ENCODE data around the gene IL31. TPM values are rescaled to one million over a fixed set of nuclear protein-coding genes. Genes with fewer than 3 reads are reported as not detected.
"Not testable (repeated sequence)": the region's sequence is repeated elsewhere in the genome, so short reads cannot be mapped to it uniquely, and the experiment has no call there.

IL31 gene
- total RNA-seq, 3 donors from 2014 or later = not detected

DNA sequence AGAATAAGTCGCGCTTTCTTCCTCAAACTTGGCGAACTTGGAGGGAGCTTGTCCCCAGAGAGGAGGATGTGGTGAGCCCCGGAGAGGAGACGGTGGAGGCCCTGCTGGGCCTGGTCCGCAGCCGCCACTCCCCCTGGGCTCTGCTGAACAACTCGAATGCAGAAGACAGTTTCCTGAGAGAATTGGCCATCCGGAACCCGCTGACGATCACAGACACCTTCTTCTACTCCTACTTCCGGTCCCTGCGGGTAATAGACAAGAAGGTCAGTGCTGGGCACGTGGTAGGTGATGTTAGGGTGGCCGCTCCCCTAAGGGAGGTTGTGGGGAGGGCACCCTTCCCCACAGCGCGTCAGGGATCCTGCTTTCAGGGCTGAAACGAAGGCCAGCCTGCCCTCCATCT lies 10.5 kb upstream of the IL31 start:
- Histone ChIP-seq H3K4me3 (no peak overlapping the region), H3K9me3 (no peaks in the 10 kb centered on the region), H3K4me1 (ENCODE audit: low read depth) (no peaks in the 10 kb centered on the region), H3K36me3 (ENCODE audit: low read depth) (no peaks in the 10 kb centered on the region)
- ATAC-seq (no peak), DNase-seq (no peak)
- TF ChIP-seq, protein P1, sequence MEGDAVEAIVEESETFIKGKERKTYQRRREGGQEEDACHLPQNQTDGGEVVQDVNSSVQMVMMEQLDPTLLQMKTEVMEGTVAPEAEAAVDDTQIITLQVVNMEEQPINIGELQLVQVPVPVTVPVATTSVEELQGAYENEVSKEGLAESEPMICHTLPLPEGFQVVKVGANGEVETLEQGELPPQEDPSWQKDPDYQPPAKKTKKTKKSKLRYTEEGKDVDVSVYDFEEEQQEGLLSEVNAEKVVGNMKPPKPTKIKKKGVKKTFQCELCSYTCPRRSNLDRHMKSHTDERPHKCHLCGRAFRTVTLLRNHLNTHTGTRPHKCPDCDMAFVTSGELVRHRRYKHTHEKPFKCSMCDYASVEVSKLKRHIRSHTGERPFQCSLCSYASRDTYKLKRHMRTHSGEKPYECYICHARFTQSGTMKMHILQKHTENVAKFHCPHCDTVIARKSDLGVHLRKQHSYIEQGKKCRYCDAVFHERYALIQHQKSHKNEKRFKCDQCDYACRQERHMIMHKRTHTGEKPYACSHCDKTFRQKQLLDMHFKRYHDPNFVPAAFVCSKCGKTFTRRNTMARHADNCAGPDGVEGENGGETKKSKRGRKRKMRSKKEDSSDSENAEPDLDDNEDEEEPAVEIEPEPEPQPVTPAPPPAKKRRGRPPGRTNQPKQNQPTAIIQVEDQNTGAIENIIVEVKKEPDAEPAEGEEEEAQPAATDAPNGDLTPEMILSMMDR (IDR thresholded peaks at IDR 0.05) = no peak
- intact Hi-C loops (cut with DNase I, micrococcal nuclease) = no loop called here

DNA sequence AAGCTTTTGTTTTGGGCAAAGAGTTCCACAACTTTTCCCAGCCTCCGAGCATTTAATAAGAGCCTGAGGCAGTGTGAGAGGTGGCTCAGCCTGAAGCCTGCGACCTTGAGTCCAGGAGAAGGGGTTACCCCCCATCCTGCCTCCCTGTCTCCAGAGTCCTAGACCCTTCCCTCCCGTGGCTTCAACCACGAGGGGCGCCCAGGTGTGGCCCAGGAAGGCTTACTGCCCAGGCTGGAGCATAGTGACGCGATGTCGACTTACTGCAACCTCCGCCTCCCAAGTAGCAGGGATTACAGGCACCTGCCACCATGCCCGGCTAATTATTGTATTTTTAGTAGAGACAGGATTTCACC lies 9.5 kb upstream of the IL31 start:
- TF ChIP-seq, protein P1 (IDR thresholded peaks at IDR 0.05) = no peak
- Histone ChIP-seq H3K36me3 (ENCODE audit: low read depth) (no peaks in the 10 kb centered on the region), H3K4me1 (ENCODE audit: low read depth) (no peaks in the 10 kb centered on the region), H3K9me3 (no peaks in the 10 kb centered on the region), H3K4me3 (no peak overlapping the region)
- DNase-seq = no peak
- intact Hi-C loops (cut with DNase I, micrococcal nuclease) = no loop called here
- ATAC-seq = peak; percentile 22

DNA sequence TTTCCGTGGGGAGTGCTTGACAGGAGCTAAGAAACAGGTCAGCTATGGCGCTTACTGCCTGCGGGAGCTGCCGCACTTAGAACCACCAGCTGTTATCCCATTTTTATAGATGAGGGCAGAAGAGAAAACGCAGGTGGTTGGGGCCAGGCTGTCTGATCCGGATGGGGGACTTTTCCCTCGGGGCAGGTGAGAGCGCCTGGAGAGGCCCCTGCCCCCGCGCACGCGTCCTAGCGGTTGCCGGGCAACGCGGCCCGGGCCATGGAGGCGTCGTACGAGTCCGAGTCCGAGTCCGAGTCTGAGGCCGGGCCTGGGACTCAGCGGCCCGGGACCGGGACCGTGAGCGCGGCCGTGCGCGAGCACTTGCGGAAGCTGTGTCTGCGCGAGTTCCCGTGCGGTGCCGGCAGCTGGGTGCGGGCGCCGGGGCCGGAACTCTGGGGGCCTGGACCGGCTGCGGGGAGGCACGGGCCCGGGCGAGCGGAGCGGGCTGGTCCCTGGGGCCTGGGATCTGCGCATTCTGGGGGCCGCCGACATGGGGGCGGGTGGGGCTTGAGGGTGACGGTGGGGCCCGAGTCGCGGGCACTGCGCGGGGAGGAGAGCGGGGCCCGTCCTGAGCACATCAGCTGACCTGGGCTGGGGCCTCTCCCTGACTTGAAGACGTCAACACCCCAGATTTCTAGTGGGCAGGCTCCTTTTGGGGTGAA lies 9.0 kb upstream of the IL31 start, which contains the start of gene LRRC43:
TSS of gene LRRC43 (plus strand) at position 237 of the 701 bp plus-strand sequence. CDS start at position 259, 22 bp downstream.
- TF ChIP-seq, protein P1 (IDR thresholded peaks at IDR 0.05) = no peak
- H3K36me3 ChIP-seq (ENCODE audit: low read depth) = no peaks in the 10 kb centered on the region
- intact Hi-C loops (cut with DNase I, micrococcal nuclease) = no loop called here
- H3K9me3 ChIP-seq = no peaks in the 10 kb centered on the region
- DNase-seq = peak; percentile 37 to 69 (median 62)
- ATAC-seq = peak; percentile 84
- no peak within 1 kb of the TSS for H3K4me3 ChIP-seq
- H3K4me1 ChIP-seq (ENCODE audit: low read depth) = no peaks in the 10 kb centered on the region

DNA sequence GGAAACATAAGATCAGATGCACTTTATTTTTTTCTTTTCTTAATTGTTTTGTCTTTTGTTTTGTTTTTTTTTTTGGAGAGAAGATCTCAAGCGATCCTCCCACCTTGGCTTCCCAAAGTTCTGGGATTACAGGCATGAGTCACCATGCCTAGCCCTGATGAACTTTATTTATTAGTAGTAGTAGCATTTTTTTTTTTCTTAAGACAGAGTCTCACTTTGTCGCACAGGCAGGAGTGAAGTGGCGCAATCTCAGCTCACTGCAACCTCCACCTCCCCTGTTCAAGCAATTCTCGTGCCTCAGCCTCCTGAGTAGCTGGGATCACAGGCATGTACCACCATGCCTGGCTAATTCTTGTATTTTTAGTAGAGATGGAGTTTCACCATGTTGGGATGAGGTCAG lies 2.5 kb upstream of the IL31 start:
- H3K36me3 ChIP-seq (ENCODE audit: low read depth); DNase-seq; H3K4me1 ChIP-seq (ENCODE audit: low read depth); H3K9me3 ChIP-seq; H3K4me3 ChIP-seq; intact Hi-C loops (cut with DNase I, micrococcal nuclease); ATAC-seq: not testable (repeated sequence)

DNA sequence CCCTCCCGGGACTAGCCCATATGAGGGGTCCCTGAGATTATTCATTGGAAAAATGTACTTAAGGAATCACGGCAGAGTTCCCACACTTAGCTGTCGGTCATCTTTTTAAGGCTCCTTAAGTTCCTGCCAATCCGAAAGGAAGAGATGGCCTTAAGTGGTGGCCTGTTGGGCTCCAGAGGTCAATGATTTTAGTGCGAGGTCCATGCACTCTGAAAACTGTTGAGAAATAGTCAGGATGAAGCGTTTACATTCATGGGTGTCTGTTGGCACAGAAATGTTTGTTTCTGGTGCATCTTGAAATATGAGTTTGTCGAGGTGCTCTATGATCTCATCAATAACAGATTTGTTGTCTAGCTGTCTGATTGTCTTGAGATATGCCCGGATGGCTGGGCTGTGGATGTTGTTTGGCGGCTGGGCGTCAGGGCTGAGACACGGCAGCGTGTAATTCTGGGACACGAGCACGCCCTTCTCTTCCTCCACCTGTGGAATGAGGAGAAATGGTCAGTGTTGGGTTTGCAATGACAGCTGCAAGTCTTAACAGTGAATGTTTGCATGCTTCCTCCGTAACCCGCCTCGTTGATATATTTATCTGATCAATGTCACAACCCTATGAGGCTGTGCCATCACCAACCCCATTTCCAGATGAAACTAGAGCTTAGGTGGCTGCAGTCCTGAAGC lies 1.6 kb downstream of the IL31 start:
- Histone ChIP-seq H3K4me3 (no peak overlapping the region), H3K9me3 (no peaks in the 10 kb centered on the region), H3K36me3 (ENCODE audit: low read depth) (no peaks in the 10 kb centered on the region), H3K4me1 (ENCODE audit: low read depth) (no peaks in the 10 kb centered on the region)
- TF ChIP-seq, protein P1 (IDR thresholded peaks at IDR 0.05) = no peak
- intact Hi-C loops (cut with DNase I, micrococcal nuclease) = no loop called here
- ATAC-seq (no peak), DNase-seq (no peak)

DNA sequence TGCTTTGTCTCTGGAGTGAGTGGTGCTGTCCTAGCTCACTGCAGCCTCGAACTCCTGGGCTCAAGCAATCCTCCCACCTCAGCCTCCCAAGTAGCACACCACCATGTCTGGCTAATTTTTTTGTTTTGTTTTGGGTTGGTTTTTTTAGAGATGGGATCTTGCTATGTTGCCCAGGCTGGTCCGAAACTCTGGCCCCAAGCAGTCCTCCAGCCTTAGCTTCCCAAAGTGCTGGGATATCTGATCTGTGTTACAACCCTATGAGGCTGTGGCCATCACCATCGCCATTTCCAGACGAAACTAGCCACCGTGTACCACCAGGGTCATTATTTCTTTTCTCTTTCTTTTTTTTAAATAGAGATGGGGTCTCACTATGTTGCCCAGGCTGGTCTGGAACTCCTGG lies 2.6 kb downstream of the IL31 start:
- TF ChIP-seq, protein P1 (IDR thresholded peaks at IDR 0.05) = no peak
- no peaks in the 10 kb centered on the region for H3K9me3 ChIP-seq
- no peaks in the 10 kb centered on the region for H3K4me1 ChIP-seq (ENCODE audit: low read depth)
- DNase-seq (no peak), ATAC-seq (no peak)
- intact Hi-C loops (cut with DNase I, micrococcal nuclease) = no loop called here
- H3K36me3 ChIP-seq (ENCODE audit: low read depth) = no peaks in the 10 kb centered on the region
- H3K4me3 ChIP-seq = no peak overlapping the region
